ENCODE data around the gene RNF128. TPM values are rescaled to one million over a fixed set of nuclear protein-coding genes. Genes with fewer than 3 reads are reported as not detected.

Gene RNF128
- total and polyA plus RNA-seq, 2 of the 13 experiments (the other 11 are each of a cell fraction or from before 2014, with no cell fraction given) = 18.5 to 43.5 TPM

DNA sequence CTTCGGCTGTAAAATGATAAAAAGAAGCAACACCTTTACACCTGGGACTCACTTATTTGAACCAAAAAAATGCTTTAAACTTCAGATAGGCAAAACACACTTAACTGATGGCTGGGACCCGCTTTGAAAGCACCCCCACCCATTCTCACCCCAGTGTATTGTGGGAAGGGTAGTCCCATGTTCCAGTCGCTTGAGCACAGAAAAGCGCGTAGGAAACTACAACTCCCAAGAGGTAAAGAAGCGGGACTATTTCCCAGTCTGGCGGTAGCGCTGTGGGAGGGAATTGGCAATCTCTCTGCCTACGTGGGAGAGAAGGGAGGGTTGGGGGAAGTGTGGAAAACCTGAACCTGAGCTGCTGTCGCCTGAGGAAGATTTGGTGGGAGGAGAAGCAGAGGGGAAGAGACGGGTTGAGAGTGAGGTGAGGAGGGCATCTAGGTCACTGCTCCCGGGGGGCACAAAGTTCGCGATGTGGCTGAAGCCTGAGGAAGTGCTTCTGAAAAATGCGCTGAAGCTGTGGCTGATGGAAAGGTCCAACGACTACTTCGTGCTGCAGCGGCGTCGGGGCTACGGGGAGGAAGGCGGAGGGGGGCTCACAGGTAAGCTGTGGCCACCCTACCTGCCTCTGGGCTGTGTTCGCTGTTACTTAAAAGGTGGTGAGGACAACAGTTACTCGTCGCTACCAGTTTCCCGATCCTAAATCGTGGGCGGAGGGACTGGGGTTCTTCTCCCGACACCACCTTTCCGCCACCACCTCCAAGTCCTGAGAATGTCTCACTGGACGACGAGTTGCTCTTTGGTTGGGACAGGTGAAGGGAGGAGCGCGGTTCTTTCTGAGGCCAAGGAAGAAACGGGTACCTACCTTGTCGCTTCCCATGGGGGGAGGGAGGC lies 76.1 kb downstream of the RNF128 start, which contains the start of gene TBC1D8B (continued):
- TF ChIP-seq, protein P1, sequence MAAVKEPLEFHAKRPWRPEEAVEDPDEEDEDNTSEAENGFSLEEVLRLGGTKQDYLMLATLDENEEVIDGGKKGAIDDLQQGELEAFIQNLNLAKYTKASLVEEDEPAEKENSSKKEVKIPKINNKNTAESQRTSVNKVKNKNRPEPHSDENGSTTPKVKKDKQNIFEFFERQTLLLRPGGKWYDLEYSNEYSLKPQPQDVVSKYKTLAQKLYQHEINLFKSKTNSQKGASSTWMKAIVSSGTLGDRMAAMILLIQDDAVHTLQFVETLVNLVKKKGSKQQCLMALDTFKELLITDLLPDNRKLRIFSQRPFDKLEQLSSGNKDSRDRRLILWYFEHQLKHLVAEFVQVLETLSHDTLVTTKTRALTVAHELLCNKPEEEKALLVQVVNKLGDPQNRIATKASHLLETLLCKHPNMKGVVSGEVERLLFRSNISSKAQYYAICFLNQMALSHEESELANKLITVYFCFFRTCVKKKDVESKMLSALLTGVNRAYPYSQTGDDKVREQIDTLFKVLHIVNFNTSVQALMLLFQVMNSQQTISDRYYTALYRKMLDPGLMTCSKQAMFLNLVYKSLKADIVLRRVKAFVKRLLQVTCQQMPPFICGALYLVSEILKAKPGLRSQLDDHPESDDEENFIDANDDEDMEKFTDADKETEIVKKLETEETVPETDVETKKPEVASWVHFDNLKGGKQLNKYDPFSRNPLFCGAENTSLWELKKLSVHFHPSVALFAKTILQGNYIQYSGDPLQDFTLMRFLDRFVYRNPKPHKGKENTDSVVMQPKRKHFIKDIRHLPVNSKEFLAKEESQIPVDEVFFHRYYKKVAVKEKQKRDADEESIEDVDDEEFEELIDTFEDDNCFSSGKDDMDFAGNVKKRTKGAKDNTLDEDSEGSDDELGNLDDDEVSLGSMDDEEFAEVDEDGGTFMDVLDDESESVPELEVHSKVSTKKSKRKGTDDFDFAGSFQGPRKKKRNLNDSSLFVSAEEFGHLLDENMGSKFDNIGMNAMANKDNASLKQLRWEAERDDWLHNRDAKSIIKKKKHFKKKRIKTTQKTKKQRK (IDR thresholded peaks at IDR 0.05; ENCODE audit: low read length) = no peak
- TF ChIP-seq ZNF263 (CRISPR knock-in tag; IDR thresholded peaks at IDR 0.05) = no peak
- TF ChIP-seq IKZF4 (CRISPR knock-in tag; IDR thresholded peaks at IDR 0.05; ENCODE audit: borderline replicate concordance, low read depth, not compliant biosample characterization) = no peak
- 0 out of 2 replicates have a peak, but pooled peaks have one; percentile 45 for TF ChIP-seq GATAD1 (CRISPR knock-in tag; IDR thresholded peaks at IDR 0.05)
- no peak for TF ChIP-seq ZNF737 (CRISPR knock-in tag; IDR thresholded peaks at IDR 0.05; ENCODE audit: borderline replicate concordance)
- peak; percentile 55; the same call in 1 of the 2 replicates for TF ChIP-seq NFIC (IDR thresholded peaks at IDR 0.05; ENCODE audit: low read length)
- TF ChIP-seq, protein P2, sequence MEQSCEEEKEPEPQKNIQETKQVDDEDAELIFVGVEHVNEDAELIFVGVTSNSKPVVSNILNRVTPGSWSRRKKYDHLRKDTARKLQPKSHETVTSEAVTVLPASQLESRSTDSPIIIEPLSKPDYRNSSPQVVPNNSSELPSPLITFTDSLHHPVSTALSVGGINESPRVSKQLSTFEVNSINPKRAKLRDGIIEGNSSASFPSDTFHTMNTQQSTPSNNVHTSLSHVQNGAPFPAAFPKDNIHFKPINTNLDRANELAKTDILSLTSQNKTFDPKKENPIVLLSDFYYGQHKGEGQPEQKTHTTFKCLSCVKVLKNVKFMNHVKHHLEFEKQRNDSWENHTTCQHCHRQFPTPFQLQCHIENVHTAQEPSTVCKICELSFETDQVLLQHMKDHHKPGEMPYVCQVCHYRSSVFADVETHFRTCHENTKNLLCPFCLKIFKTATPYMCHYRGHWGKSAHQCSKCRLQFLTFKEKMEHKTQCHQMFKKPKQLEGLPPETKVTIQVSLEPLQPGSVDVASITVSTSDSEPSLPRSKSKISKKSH (CRISPR knock-in tag; IDR thresholded peaks at IDR 0.05; ENCODE audit: borderline replicate concordance) = 0 out of 2 replicates have a peak, but pooled peaks have one; percentile 36
- TF ChIP-seq PTBP1 (IDR thresholded peaks at IDR 0.05; ENCODE audit: low read depth, low read length, poor library complexity, severe bottlenecking) = no peak
- TF ChIP-seq, protein P3, sequence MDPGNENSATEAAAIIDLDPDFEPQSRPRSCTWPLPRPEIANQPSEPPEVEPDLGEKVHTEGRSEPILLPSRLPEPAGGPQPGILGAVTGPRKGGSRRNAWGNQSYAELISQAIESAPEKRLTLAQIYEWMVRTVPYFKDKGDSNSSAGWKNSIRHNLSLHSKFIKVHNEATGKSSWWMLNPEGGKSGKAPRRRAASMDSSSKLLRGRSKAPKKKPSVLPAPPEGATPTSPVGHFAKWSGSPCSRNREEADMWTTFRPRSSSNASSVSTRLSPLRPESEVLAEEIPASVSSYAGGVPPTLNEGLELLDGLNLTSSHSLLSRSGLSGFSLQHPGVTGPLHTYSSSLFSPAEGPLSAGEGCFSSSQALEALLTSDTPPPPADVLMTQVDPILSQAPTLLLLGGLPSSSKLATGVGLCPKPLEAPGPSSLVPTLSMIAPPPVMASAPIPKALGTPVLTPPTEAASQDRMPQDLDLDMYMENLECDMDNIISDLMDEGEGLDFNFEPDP (CRISPR knock-in tag; conservative IDR thresholded peaks at IDR 0.05) = no peak
- no peak for TF ChIP-seq HES4 (CRISPR knock-in tag; IDR thresholded peaks at IDR 0.05; ENCODE audit: borderline replicate concordance)
- no peak for TF ChIP-seq DNMT1 (CRISPR knock-in tag; IDR thresholded peaks at IDR 0.05)
- TF ChIP-seq TBX2 (CRISPR knock-in tag; IDR thresholded peaks at IDR 0.05; ENCODE audit: borderline replicate concordance) = peak; percentile 20; the same call in 1 of the 2 replicates
- no peak for TF ChIP-seq SIN3B (IDR thresholded peaks at IDR 0.05; ENCODE audit: low read length)
- TF ChIP-seq MXI1 (IDR thresholded peaks at IDR 0.05; ENCODE audit: borderline replicate concordance, low read depth, low read length) = no peak
- TF ChIP-seq, protein P4, sequence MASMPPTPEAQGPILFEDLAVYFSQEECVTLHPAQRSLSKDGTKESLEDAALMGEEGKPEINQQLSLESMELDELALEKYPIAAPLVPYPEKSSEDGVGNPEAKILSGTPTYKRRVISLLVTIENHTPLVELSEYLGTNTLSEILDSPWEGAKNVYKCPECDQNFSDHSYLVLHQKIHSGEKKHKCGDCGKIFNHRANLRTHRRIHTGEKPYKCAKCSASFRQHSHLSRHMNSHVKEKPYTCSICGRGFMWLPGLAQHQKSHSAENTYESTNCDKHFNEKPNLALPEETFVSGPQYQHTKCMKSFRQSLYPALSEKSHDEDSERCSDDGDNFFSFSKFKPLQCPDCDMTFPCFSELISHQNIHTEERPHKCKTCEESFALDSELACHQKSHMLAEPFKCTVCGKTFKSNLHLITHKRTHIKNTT (CRISPR knock-in tag; IDR thresholded peaks at IDR 0.05) = no peak
- TF ChIP-seq ZNF460 (CRISPR knock-in tag; IDR thresholded peaks at IDR 0.05; ENCODE audit: borderline replicate concordance) = no peak
- TF ChIP-seq ZFP36 (IDR thresholded peaks at IDR 0.05; ENCODE audit: borderline replicate concordance, low read depth, low read length, partially characterized antibody) = no peak
- TF ChIP-seq PHF8 (CRISPR knock-in tag; IDR thresholded peaks at IDR 0.05) = peak; percentile 50
- TF ChIP-seq, protein P5, sequence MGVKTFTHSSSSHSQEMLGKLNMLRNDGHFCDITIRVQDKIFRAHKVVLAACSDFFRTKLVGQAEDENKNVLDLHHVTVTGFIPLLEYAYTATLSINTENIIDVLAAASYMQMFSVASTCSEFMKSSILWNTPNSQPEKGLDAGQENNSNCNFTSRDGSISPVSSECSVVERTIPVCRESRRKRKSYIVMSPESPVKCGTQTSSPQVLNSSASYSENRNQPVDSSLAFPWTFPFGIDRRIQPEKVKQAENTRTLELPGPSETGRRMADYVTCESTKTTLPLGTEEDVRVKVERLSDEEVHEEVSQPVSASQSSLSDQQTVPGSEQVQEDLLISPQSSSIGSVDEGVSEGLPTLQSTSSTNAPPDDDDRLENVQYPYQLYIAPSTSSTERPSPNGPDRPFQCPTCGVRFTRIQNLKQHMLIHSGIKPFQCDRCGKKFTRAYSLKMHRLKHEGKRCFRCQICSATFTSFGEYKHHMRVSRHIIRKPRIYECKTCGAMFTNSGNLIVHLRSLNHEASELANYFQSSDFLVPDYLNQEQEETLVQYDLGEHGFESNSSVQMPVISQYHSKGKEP (CRISPR knock-in tag; IDR thresholded peaks at IDR 0.05) = no peak

All from HepG2 (cell line).